HAP-1 (cell line): ENCODE measurements around the gene TTBK2.
A peak's percentile ranks its signal among the peaks of the same experiment; 100 is the strongest.

Experiments used
- DNase-seq, 2 experiments: peaks; one replicate each; pipeline ENCODE4 v3.0.0-alpha.2; 2016 to 2020; ENCODE audit warnings: low spot score in 2 of 2
- H3K27me3 ChIP-seq: fragments of 250-450 bp; sonication (Bioruptor Pico); 2 replicates; pipeline ENCODE4 v1.5.1; 2020; ENCODE audit warnings: low read depth, mild to moderate bottlenecking, moderate library complexity
- H3K36me3 ChIP-seq: fragments of 250-450 bp; sonication (Bioruptor Pico); replicated peaks from 2 replicates; pipeline ENCODE4 v1.5.1; 2020; ENCODE audit warnings: mild to moderate bottlenecking
- H3K4me1 ChIP-seq: fragments of 250-450 bp; sonication (Bioruptor Pico); 2 replicates; pipeline ENCODE4 v1.5.1; 2020; ENCODE audit warnings: mild to moderate bottlenecking
- H3K4me3 ChIP-seq: fragments of 250-450 bp; sonication (Bioruptor Pico); 2 replicates; pipeline ENCODE4 v1.5.1; 2020; ENCODE audit warnings: mild to moderate bottlenecking, moderate library complexity
- H3K9me3 ChIP-seq: fragments of 250-450 bp; sonication (Bioruptor Pico); 2 replicates; pipeline ENCODE4 v1.5.1; 2020; ENCODE audit warnings: mild to moderate bottlenecking, moderate library complexity
- in situ Hi-C: fragments of 300-500 bp; cut with MboI; formaldehyde crosslinking; loops from 3 replicates; pipeline ENCODE4 v1.14.3; 2020; ENCODE audit warnings: low sequenced_read_pairs, inconsistent platforms, mixed read lengths

The TTBK2 gene

DNA sequence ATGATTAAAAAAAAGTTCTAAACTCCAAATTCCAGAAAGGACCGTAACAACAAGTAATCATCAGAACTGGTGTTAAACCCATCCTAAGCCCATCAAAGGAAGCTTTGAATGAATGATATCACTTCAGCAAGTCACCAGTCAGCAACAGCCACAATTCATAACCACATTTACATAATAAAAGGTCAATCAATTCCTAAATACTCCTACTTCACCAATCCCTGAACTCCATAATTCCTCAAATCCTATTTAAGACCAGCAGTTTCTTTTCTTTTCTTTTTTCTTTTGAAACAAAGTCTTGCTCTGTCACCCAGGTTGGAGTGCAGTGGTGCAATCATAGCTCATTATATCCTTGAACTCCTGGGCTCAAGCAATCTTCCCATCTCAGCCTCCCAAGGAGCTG is 40.5 kb downstream of the TTBK2 start:
- peak; percentile 45 to 94 for DNase-seq

DNA sequence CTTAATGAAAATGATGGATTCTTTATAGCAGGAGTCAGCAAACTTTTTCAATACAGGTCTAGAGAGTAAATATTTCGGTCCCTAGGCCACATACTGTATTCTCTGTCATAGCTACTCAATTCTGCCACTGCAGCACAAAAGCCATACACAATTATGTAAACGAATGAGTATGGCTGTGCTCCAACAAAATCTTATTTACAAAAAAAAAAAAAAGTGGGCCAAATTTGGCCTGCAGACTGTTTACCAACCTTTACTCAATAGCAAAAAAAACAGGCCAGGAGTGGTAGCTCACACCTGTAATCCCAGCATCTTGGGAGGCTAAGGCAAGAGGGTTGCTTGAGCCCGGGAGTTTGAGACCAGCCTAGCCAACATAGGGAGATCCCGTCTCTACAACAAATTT is 41.1 kb downstream of the TTBK2 start:
- Histone ChIP-seq H3K4me1 (peaks cover 29% of the 10 kb centered on the region), H3K9me3 (no peaks in the 10 kb centered on the region), H3K36me3 (no peaks in the 10 kb centered on the region), H3K4me3 (no peak overlapping the region), H3K27me3 (no peaks in the 10 kb centered on the region)
- in situ Hi-C loops, result no loop called here
- DNase-seq, result peak in 1 of 2 experiments; percentile 23

More for the DNA sequence above, 40.5 kb downstream of the TTBK2 start:
- in situ Hi-C loops, result no loop called here
- Histone ChIP-seq H3K4me1 (peaks cover 34% of the 10 kb centered on the region), H3K36me3 (no peaks in the 10 kb centered on the region), H3K27me3 (no peaks in the 10 kb centered on the region), H3K9me3 (no peaks in the 10 kb centered on the region), H3K4me3 (no peak overlapping the region)

DNA sequence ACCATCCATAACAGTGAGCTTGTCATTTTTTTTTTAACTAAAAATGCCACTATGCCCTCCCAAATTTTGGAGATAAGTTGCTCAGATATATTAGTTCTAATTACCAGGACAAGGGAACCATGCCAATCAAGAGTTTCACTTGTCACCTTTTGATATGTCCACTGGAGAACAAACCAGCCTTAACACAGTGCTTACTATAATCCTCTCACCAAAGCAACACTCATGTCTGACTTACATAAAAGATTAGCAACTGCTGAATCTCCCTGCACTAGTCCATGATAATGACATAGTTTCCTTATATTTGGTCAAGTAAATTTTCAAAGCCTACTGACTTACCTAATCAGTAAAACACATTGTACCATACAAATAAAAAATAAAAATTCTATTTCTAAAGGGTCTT is 44.4 kb downstream of the TTBK2 start:
- Histone ChIP-seq H3K9me3 (no peaks in the 10 kb centered on the region), H3K36me3 (no peaks in the 10 kb centered on the region), H3K4me1 (peaks cover 26% of the 10 kb centered on the region), H3K27me3 (no peaks in the 10 kb centered on the region), H3K4me3 (no peak overlapping the region)
- in situ Hi-C loops, result no loop called here
- no peak for DNase-seq

DNA sequence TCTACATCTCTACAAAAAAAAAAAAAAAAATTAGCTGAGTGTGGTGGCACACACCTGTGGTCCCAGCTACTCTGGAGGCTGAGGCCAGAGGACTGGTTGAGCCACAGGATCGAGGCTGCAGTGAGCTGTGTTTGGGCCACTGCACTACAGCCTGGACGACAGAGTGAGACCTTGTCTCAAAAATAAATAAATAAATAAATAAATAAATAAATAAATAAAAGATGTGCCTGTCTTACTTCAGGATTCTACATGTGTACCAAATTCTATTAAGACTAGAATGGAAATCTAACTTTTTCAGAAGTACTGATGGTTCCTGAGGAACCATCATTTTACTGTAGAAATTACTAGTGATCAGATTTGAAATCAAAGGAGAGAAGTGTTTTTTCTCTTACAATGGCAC is 51.9 kb downstream of the TTBK2 start:
- in situ Hi-C loops, result no loop called here
- Histone ChIP-seq H3K9me3 (no peaks in the 10 kb centered on the region), H3K27me3 (no peaks in the 10 kb centered on the region), H3K4me3 (no peak overlapping the region), H3K4me1 (no peaks in the 10 kb centered on the region), H3K36me3 (no peaks in the 10 kb centered on the region)
- no peak for DNase-seq

DNA sequence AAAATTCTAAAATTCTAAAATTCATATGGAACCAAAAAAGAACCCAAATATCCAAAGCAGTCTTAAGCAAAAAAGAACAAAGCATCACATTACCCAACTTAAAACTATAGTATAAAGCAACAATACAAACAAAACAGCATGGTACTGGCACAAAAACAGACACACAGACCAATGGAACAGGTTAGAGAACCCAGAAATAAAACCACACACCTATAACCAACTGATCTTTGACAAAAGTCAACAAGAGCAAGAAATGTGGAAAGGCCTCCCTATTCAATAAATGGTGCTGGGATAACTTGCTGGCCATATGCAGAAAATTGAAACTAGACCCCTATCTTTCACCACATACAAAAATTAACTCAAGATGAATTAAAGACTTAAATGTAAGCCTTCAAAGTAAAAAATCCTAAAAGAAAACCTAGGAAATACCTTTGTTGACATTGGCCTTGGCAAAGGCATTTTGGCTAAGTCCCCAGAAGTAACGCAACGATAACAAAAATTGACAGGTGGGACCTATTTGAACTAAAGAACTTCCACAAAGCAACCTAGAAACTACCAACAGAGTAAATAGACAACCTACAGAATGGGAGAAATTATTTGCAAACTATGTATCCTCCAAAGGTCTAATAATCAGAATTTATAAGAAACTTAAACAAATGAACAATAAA is 56.9 kb downstream of the TTBK2 start:
- no peaks in the 10 kb centered on the region for H3K27me3 ChIP-seq
- H3K4me3 ChIP-seq, result no peak overlapping the region
- DNase-seq, result no peak
- H3K36me3 ChIP-seq, result no peaks in the 10 kb centered on the region
- peaks cover 5% of the 10 kb centered on the region for H3K4me1 ChIP-seq
- in situ Hi-C loops, result no loop called here
- no peaks in the 10 kb centered on the region for H3K9me3 ChIP-seq

DNA sequence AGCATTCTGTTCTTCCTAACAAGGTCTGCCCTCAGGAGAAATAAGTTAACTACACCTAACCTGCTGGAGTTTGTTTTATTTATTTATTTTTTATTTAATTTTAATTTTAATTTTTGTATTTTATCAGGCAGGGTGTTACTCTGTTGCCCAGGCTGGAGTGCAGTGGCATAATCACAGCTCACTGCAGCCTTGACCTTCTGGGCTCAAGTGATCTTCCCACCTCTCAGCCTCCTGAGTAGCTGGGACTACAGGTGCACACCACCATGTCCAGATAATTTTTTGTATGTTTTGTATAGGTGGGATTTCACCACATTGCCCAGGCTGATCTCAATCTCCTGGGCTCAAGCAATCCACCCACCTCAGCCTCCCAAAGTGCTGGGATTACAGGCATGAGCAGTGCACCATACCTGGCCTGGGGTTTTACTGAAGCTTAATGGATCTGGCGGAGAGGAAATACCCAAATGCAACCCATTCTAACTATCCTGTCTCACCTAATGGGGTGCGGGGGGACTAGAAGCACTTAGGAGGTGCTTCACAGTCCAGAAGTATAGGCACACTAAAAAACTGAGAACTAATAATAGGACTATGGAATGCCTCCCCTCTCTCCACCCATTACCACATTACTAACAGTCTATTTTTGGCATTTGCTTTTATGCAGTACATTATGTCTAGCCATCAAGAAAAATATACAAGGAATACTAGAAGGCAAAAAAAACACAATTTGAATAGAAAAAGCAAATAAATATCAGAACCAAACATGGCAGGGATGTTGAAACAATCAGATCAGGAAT is 61.4 kb downstream of the TTBK2 start:
- H3K27me3 ChIP-seq, result no peaks in the 10 kb centered on the region
- H3K36me3 ChIP-seq, result no peaks in the 10 kb centered on the region
- no peaks in the 10 kb centered on the region for H3K9me3 ChIP-seq
- H3K4me3 ChIP-seq, result no peak overlapping the region
- peaks cover 5% of the 10 kb centered on the region for H3K4me1 ChIP-seq
- no peak for DNase-seq
- in situ Hi-C loops, result no loop called here

DNA sequence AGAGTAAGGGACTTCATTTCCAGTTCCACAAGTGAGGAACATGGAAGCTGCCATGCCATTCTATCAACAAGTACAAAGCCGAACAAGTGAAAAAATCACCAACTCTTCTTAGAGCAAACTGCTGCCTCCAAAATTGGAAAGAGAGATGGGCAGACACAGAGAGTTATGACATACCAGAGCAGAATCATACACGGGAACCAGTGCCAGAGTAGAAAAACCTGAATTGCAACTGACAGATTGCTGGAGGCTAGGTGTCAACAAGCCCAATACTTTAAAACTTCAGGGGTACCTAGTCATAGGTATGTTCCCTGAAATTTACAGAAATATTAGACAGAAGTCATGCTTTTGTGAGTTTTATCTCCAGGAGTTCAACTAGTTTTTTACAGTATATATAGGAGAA is 62.0 kb downstream of the TTBK2 start:
- Histone ChIP-seq H3K4me1 (peaks cover 5% of the 10 kb centered on the region), H3K4me3 (no peak overlapping the region), H3K36me3 (no peaks in the 10 kb centered on the region), H3K9me3 (no peaks in the 10 kb centered on the region), H3K27me3 (no peaks in the 10 kb centered on the region)
- DNase-seq, result no peak
- in situ Hi-C loops, result no loop called here

DNA sequence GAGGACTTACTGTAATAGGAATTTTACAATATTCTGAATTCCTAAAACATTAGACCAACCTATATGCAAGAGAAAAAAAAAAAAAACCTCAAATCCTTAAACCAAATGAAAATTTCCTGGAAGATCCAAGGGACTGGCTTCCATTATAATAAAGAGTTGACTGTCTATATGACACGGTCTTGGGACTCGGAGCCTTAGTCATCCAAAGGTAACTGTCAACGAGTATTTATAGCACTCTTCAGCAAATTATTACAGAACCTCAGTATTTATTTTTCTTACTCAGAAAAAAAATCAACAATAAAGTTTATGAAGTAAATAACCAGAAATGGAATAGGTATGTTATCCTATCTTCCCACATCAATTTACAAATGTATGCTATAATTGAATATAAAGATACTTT is 66.0 kb downstream of the TTBK2 start:
- Histone ChIP-seq H3K4me3 (no peak overlapping the region), H3K4me1 (peaks cover under 1% of the 10 kb centered on the region), H3K36me3 (no peaks in the 10 kb centered on the region), H3K9me3 (no peaks in the 10 kb centered on the region), H3K27me3 (no peaks in the 10 kb centered on the region)
- no peak for DNase-seq
- in situ Hi-C loops, result no loop called here

DNA sequence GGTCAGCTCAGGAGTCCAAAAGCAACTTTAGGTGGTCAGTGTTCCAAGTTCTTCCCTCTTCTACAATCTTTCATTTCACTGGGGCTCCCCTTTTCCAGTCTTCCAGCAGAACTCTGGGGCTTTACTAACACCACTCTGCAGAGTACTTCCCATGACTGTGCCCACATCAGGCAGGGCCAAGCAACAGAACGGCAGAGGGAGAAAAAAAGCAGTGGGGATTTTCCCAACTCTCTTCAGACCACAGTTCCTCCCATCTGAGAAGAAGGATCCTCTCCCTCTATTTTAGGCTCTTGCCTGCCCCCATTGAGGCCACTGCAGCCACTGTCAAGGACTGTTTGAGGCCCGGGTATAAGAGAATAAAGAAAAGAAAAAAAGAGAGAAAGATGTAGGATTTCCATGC is 70.7 kb downstream of the TTBK2 start:
- in situ Hi-C loops, result no loop called here
- Histone ChIP-seq H3K9me3 (no peaks in the 10 kb centered on the region), H3K36me3 (no peaks in the 10 kb centered on the region), H3K4me3 (no peak overlapping the region), H3K27me3 (no peaks in the 10 kb centered on the region), H3K4me1 (no peaks in the 10 kb centered on the region)
- no peak for DNase-seq

DNA sequence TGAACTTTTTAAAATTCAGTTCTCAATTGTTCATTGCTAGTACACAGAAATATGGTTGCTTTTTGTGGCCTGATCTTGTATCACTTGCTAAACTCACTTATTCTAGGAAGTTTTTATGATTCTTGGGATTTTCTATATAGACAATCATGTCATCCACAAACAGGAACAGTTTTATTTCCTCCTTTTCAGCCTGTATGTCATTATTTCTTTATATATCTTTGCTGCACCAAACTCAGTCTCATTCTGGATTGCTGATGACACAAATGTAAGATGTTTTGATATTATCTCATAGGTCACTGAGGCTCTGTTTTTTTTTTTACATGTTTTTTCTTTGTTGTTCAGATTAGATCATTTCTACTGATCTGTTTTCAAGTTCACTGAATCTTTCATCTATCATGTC is 71.7 kb downstream of the TTBK2 start:
- in situ Hi-C loops, result no loop called here

DNA sequence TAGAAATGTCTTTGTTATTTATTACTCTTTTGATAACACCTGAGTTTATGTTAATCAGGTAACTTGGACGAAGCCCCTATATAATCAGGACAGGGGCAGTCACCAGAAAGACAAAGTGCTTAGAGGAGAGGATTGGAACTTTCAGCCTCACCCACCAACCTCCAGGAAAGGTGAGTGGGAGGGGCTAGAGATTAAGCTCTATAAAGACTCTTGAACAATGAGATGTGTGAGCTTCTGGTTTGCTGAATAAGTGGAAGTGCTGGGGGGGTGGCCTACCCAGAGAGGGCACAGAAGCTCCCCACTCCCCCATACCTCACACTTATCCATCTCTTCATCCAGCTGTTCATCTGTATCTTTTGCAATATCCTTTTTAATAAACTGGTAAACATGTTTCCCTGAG is 73.9 kb downstream of the TTBK2 start:
- in situ Hi-C loops, result no loop called here
- H3K27me3 ChIP-seq, result no peaks in the 10 kb centered on the region
- no peaks in the 10 kb centered on the region for H3K4me1 ChIP-seq
- H3K4me3 ChIP-seq, result no peak overlapping the region
- H3K36me3 ChIP-seq, result no peaks in the 10 kb centered on the region
- DNase-seq, result peak; percentile 8 to 10
- no peaks in the 10 kb centered on the region for H3K9me3 ChIP-seq

More for the DNA sequence above, 71.7 kb downstream of the TTBK2 start:
- Histone ChIP-seq H3K9me3 (no peaks in the 10 kb centered on the region), H3K4me1 (no peaks in the 10 kb centered on the region), H3K36me3 (no peaks in the 10 kb centered on the region), H3K4me3 (no peak overlapping the region), H3K27me3 (no peaks in the 10 kb centered on the region)
- DNase-seq, result no peak

DNA sequence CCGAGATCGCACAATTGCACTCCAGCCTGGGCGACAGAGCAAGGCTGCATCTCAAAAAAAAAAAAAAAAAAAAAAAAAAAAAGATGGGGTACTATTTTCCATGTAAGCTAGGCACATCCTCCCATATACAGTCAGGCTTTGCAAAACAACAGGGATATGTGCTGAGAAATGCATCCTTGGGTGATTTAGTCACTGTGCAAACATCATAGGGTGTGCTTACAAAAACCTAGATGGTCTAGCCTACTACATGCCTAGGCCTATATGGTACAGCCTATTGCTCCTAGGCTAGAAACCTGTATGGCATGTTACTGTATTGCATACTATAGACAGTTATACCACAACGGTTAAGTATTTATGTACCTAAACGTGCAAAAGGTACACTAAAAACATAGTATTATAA is 75.0 kb downstream of the TTBK2 start:
- no peak for DNase-seq
- in situ Hi-C loops, result no loop called here
- H3K4me1 ChIP-seq, result no peaks in the 10 kb centered on the region
- H3K36me3 ChIP-seq, result no peaks in the 10 kb centered on the region
- no peaks in the 10 kb centered on the region for H3K9me3 ChIP-seq
- no peaks in the 10 kb centered on the region for H3K27me3 ChIP-seq
- no peak overlapping the region for H3K4me3 ChIP-seq

DNA sequence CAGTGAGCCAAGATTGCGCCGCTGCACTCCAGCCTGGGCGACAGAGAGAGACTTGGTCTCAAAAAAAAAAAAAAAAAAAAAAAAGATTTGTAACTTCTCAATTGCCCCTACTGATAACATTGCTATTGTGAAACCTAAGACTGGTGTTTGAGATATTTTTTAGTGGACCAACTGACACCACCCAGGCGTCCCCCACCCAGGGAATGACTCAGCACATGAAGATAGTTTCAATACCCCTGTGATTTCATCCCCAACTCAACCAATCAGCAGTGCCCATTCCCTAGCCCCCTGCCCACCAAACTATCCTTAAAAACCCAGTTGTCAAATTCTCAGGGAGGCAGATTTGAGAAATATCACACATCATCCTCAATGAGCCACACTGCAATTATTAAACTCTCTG is 76.9 kb downstream of the TTBK2 start:
- no peaks in the 10 kb centered on the region for H3K4me1 ChIP-seq
- H3K27me3 ChIP-seq, result no peaks in the 10 kb centered on the region
- no peaks in the 10 kb centered on the region for H3K9me3 ChIP-seq
- H3K4me3 ChIP-seq, result no peak overlapping the region
- in situ Hi-C loops, result no loop called here
- no peaks in the 10 kb centered on the region for H3K36me3 ChIP-seq
- no peak for DNase-seq

DNA sequence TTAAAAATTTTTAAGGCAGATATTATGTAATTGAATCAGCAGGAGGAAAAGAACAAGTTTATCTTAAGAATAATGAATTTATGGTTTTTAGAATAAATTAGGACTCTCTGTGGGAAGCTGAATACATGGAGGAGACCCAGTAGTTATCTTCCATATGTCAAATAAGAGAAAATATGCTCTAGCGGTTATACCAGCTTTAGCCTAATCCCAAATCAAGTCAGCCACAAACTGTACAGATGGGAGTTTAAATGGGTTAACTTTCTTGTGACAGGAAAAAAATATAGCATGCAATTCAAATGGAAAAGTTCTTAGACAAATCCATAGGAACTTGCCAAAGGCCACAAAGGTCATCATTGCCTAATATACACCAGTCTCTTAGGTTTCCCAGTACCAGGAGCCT is 84.3 kb downstream of the TTBK2 start:
- H3K4me3 ChIP-seq, result no peak overlapping the region
- DNase-seq, result no peak
- in situ Hi-C loops, result no loop called here

More for the DNA sequence above, 84.3 kb downstream of the TTBK2 start:
- Histone ChIP-seq H3K27me3 (no peaks in the 10 kb centered on the region), H3K36me3 (no peaks in the 10 kb centered on the region), H3K9me3 (no peaks in the 10 kb centered on the region), H3K4me1 (no peaks in the 10 kb centered on the region)
